ENCODE data around the gene EID2.

- TF ChIP-seq CTCF (IDR thresholded peaks at IDR 0.05; ENCODE audit: insufficient read depth, low read length, poor library complexity, severe bottlenecking), result no peak
- TF ChIP-seq EZH2phosphoT487 (conservative IDR thresholded peaks at IDR 0.05; ENCODE audit: low read length), result no peak
Measured at GRCh38 chr19:39533791-39534190, 6.2 kb downstream of the EID2 start.
